ENCODE data around the gene NRCAM. TPM values are rescaled to one million over a fixed set of nuclear protein-coding genes. Genes with fewer than 3 reads are reported as not detected.
A peak's percentile ranks its signal among the peaks of the same experiment; 100 is the strongest.

Gene NRCAM
- total and polyA plus RNA-seq, 10 of the 15 experiments (the other 5 are each of a cell fraction or from before 2014, with no cell fraction given) = 0.30 to 2.0 (median 1.0) TPM

DNA sequence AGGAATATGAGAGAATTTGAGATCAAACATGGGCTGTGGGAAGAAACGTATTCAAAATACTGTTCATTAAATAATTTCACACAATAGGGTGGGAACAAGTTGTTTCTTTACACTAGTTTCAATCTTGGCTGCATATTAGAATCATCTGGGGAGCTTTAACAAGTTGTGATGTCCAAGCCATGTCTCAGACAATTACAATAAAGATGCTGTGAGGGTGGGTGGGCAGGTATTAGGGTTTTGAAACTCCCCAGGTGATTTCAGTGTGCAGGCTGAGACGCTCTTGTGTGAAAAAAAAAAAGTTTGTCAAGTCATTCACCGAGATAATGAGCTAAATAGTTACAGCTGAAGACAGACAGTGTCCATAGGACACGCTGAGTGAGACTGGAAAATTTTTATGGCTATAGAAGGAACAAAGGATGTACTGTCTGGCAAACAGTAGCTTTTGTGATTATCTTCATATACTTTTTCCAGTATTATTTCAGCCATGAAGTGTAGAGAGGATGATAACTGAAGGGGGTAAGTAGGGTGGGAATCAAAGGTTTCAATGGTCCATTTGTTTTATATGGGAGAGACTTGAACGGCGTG lies 313.5 kb downstream of the NRCAM start:
- 43% methylated on average over 6 of the region's 6 CpGs for WGBS (ENCODE audit: insufficient coverage, insufficient replicate concordance, low lambda C conversion rate, missing lambda C conversion rate)
- Histone ChIP-seq H3K9me3 (replicated peaks; ENCODE audit: control insufficient read depth, insufficient read depth, low read length) (no peaks in the 10 kb centered on the region), H3K9ac (ENCODE audit: control insufficient read depth, insufficient read depth, low read length) (no peak overlapping the region), H4K20me1 (ENCODE audit: control insufficient read depth, insufficient read depth) (no peaks in the 10 kb centered on the region), H3K36me3 (ENCODE audit: control insufficient read depth in 2 of 2, insufficient read depth in 2 of 2, low read length in 1 of 2) (no peaks in the 10 kb centered on the region), H3K4me2 (ENCODE audit: control insufficient read depth, insufficient read depth) (no peak overlapping the region), H3K4me3 (no peak overlapping the region), H3K79me2 (ENCODE audit: control insufficient read depth, insufficient read depth, low read length) (no peaks in the 10 kb centered on the region), H2AFZ (ENCODE audit: control insufficient read depth, low read depth, low read length) (no peak overlapping the region), H3K27me3 (replicated peaks in 1 of 2; ENCODE audit: control insufficient read depth in 2 of 2, insufficient read depth in 2 of 2, low read length in 1 of 2) (no peaks in the 10 kb centered on the region), H3K4me1 (ENCODE audit: control insufficient read depth, insufficient read depth, low read length) (no peaks in the 10 kb centered on the region), H3K27ac (ENCODE audit: control insufficient read depth, insufficient read depth) (no peak overlapping the region)
- BruUV-seq (replicated peaks) = no TSS peak
- ChIA-PET SMC1A (ENCODE audit: uncharacterized antibody, unreplicated experiment) (interaction anchor here (0.5 to 5.2 kb wide), 10 partner anchors 10 to 400 kb away, joined by 3 to 122 read pairs (median 4); partner anchors contain the start of gene LAMB4), RAD21 (ENCODE audit: unreplicated experiment) (interaction anchor here (0.7 to 3.2 kb wide), 7 partner anchors 9 to 29 kb away, joined by 3 to 23 read pairs (median 6); no protein-coding TSS in a partner anchor), CTCF (interaction anchor here (0.6 to 4.2 kb wide), 7 partner anchors 11 to 58 kb away, joined by 3 to 50 read pairs (median 7); no protein-coding TSS in a partner anchor), POLR2A (interaction anchor here (0.5 to 2.4 kb wide), 4 partner anchors 10 to 46 kb away, joined by 3 to 9 read pairs (median 6); no protein-coding TSS in a partner anchor)
- no peak for DNase-seq (ENCODE audit: low read depth, low spot score)
- ATAC-seq = no peak
- FAIRE-seq = no peak
- intact Hi-C loops (cut with micrococcal nuclease; ENCODE audit: unreplicated experiment) = loop anchor here (10.0 kb wide), 1 partner anchor 398 kb away; the partner anchor contains the start of gene CBLL1
- in situ Hi-C loops (cut with MboI) = no loop called here
- TF ChIP-seq, protein P1, sequence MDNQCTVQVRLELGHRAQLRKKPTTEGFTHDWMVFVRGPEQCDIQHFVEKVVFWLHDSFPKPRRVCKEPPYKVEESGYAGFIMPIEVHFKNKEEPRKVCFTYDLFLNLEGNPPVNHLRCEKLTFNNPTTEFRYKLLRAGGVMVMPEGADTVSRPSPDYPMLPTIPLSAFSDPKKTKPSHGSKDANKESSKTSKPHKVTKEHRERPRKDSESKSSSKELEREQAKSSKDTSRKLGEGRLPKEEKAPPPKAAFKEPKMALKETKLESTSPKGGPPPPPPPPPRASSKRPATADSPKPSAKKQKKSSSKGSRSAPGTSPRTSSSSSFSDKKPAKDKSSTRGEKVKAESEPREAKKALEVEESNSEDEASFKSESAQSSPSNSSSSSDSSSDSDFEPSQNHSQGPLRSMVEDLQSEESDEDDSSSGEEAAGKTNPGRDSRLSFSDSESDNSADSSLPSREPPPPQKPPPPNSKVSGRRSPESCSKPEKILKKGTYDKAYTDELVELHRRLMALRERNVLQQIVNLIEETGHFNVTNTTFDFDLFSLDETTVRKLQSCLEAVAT (IDR thresholded peaks at IDR 0.05) = no peak
- TF ChIP-seq DPF2 (IDR thresholded peaks at IDR 0.05) (no peak), HCFC1 (IDR thresholded peaks at IDR 0.05; ENCODE audit: low read length) (no peak), IKZF1 (conservative IDR thresholded peaks at IDR 0.05) (0 out of 2 replicates have a peak, but pooled peaks have one; percentile 10), MEF2B (IDR thresholded peaks at IDR 0.05; ENCODE audit: partially characterized antibody, poor library complexity, severe bottlenecking) (peak; percentile 93), TARDBP (IDR thresholded peaks at IDR 0.05; ENCODE audit: borderline replicate concordance) (no peak), IRF3 (IDR thresholded peaks at IDR 0.05) (no peak), ATF7 (IDR thresholded peaks at IDR 0.05; ENCODE audit: low read depth) (peak; percentile 28), PAX8 (IDR thresholded peaks at IDR 0.05) (no peak), IKZF2 (IDR thresholded peaks at IDR 0.05) (peak in 1 of 2 experiments; percentile 8; a peak in 2 of 4 replicates), GABPA (IDR thresholded peaks at IDR 0.05; ENCODE audit: low read depth) (no peak), SMAD1 (IDR thresholded peaks at IDR 0.05; ENCODE audit: low read depth, partially characterized antibody) (peak; percentile 50), BMI1 (IDR thresholded peaks at IDR 0.05; ENCODE audit: borderline replicate concordance) (no peak)
- TF ChIP-seq, protein P2, sequence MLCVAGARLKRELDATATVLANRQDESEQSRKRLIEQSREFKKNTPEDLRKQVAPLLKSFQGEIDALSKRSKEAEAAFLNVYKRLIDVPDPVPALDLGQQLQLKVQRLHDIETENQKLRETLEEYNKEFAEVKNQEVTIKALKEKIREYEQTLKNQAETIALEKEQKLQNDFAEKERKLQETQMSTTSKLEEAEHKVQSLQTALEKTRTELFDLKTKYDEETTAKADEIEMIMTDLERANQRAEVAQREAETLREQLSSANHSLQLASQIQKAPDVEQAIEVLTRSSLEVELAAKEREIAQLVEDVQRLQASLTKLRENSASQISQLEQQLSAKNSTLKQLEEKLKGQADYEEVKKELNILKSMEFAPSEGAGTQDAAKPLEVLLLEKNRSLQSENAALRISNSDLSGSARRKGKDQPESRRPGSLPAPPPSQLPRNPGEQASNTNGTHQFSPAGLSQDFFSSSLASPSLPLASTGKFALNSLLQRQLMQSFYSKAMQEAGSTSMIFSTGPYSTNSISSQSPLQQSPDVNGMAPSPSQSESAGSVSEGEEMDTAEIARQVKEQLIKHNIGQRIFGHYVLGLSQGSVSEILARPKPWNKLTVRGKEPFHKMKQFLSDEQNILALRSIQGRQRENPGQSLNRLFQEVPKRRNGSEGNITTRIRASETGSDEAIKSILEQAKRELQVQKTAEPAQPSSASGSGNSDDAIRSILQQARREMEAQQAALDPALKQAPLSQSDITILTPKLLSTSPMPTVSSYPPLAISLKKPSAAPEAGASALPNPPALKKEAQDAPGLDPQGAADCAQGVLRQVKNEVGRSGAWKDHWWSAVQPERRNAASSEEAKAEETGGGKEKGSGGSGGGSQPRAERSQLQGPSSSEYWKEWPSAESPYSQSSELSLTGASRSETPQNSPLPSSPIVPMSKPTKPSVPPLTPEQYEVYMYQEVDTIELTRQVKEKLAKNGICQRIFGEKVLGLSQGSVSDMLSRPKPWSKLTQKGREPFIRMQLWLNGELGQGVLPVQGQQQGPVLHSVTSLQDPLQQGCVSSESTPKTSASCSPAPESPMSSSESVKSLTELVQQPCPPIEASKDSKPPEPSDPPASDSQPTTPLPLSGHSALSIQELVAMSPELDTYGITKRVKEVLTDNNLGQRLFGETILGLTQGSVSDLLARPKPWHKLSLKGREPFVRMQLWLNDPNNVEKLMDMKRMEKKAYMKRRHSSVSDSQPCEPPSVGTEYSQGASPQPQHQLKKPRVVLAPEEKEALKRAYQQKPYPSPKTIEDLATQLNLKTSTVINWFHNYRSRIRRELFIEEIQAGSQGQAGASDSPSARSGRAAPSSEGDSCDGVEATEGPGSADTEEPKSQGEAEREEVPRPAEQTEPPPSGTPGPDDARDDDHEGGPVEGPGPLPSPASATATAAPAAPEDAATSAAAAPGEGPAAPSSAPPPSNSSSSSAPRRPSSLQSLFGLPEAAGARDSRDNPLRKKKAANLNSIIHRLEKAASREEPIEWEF (IDR thresholded peaks at IDR 0.05; ENCODE audit: insufficient replicate concordance, low read depth, low read length) = no peak
- TF ChIP-seq, protein P3, sequence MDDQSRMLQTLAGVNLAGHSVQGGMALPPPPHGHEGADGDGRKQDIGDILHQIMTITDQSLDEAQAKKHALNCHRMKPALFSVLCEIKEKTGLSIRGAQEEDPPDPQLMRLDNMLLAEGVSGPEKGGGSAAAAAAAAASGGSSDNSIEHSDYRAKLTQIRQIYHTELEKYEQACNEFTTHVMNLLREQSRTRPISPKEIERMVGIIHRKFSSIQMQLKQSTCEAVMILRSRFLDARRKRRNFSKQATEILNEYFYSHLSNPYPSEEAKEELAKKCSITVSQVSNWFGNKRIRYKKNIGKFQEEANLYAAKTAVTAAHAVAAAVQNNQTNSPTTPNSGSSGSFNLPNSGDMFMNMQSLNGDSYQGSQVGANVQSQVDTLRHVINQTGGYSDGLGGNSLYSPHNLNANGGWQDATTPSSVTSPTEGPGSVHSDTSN (IDR thresholded peaks at IDR 0.05; ENCODE audit: insufficient replicate concordance, low read depth, low read length) = no peak
